Neural progenitor cell (in vitro differentiated cells): ENCODE data around the gene BRD3OS. TPM values are rescaled to one million over a fixed set of nuclear protein-coding genes. Genes with fewer than 3 reads are reported as not detected.

Source experiments
- DNase-seq: peaks from one replicate; pipeline ENCODE4 v3.0.0-alpha.2; 2016; ENCODE audit warnings: low spot score
- H2AFZ ChIP-seq: fragments of 200-600 bp; sonication (generic); replicated peaks from 2 replicates; pipeline ENCODE4 v1.6.1; 2016; ENCODE audit warnings: antibody characterized with exemption
- H3F3A ChIP-seq: fragments of 200-600 bp; sonication (generic); 2 replicates; pipeline ENCODE4 v1.6.1; 2016; ENCODE audit warnings: antibody characterized with exemption, low read depth
- H3K27ac ChIP-seq: fragments of 200-600 bp; sonication (generic); 2 replicates; pipeline ENCODE4 v1.5.1; 2016; ENCODE audit warnings: mild to moderate bottlenecking
- H3K27me3 ChIP-seq: fragments of 200-600 bp; sonication (generic); 2 replicates; pipeline ENCODE4 v1.6.1; 2016; ENCODE audit warnings: mild to moderate bottlenecking, moderate library complexity
- H3K36me3 ChIP-seq: fragments of 200-600 bp; sonication (generic); 2 replicates; pipeline ENCODE4 v1.5.1; 2016
- H3K4me1 ChIP-seq: fragments of 200-600 bp; sonication (generic); 2 replicates; pipeline ENCODE4 v1.6.1; 2016; ENCODE audit warnings: mixed run types
- H3K4me2 ChIP-seq: fragments of 200-600 bp; sonication (generic); 2 replicates; pipeline ENCODE4 v1.6.1; 2016
- H3K4me3 ChIP-seq: fragments of 200-600 bp; sonication (generic); 2 replicates; pipeline ENCODE4 v1.5.1; 2016
- H3K79me2 ChIP-seq: fragments of 200-600 bp; sonication (generic); 2 replicates; pipeline ENCODE4 v1.6.1; 2016; ENCODE audit warnings: low read depth
- H3K9ac ChIP-seq: fragments of 200-600 bp; sonication (generic); 2 replicates; pipeline ENCODE4 v1.6.1; 2016
- H3K9me3 ChIP-seq: fragments of 200-600 bp; sonication (generic); 2 replicates; pipeline ENCODE4 v1.5.1; 2016; ENCODE audit warnings: low read depth
- H4K20me1 ChIP-seq: fragments of 200-600 bp; sonication (generic); 2 replicates; pipeline ENCODE4 v1.6.1; 2016; ENCODE audit warnings: low read depth
- H3K27ac Mint-ChIP-seq: 3 replicates; pipeline ENCODE4 v1.8.0; 2021; ENCODE audit warnings: mixed read lengths
- H3K27me3 Mint-ChIP-seq: 2 replicates; pipeline ENCODE4 v1.8.0; 2022; ENCODE audit warnings: low read depth, mild to moderate bottlenecking, inconsistent platforms, moderate library complexity, mixed read lengths; ENCODE audit not compliant: insufficient read depth
- H3K36me3 Mint-ChIP-seq: 3 replicates; pipeline ENCODE4 v1.8.0; 2021; ENCODE audit warnings: mixed read lengths
- H3K4me1 Mint-ChIP-seq: 3 replicates; pipeline ENCODE4 v1.8.0; 2021; ENCODE audit warnings: mixed read lengths
- H3K4me3 Mint-ChIP-seq: 3 replicates; pipeline ENCODE4 v1.8.0; 2021; ENCODE audit warnings: mild to moderate bottlenecking, moderate library complexity, mixed read lengths
- H3K9me3 Mint-ChIP-seq: 3 replicates; pipeline ENCODE4 v1.8.0; 2020; ENCODE audit warnings: mixed read lengths
- EZH2 ChIP-seq: fragments of 200-600 bp; sonication (generic); IDR thresholded peaks from 2 replicates; pipeline ENCODE4 v1.6.1; 2017; ENCODE audit warnings: antibody characterized with exemption, mild to moderate bottlenecking, moderate library complexity
- EZH2phosphoT487 ChIP-seq: fragments of 200-600 bp; sonication (generic); IDR thresholded peaks from 2 replicates; pipeline ENCODE4 v1.6.1; 2017; ENCODE audit warnings: antibody characterized with exemption
- total RNA-seq: library from RNA; depleted of rRNA; stranded (reverse); fragments of >200 nt; gene quantifications from 2 replicates; pipeline ENCODE4 v1.2.3, GENCODE V29; 2015; ENCODE audit warnings: low replicate concordance
- TF ChIP-seq, protein P1 (sequence below): fragments of 200-600 bp; sonication (generic); IDR thresholded peaks from 2 replicates; pipeline ENCODE4 v1.5.1; 2017; ENCODE audit warnings: antibody characterized with exemption, mild to moderate bottlenecking

Gene BRD3OS
- total RNA-seq, 1 donor from 2014 or later = 19.0 TPM

GRCh38 chr9:133995012-133995896, 30.0 kb upstream of the BRD3OS start:
- no peak for DNase-seq
- no peaks in the 10 kb centered on the region for H3K27me3 Mint-ChIP-seq
- TF ChIP-seq EZH2 (no peak), EZH2phosphoT487 (no peak)
- TF ChIP-seq, protein P1, sequence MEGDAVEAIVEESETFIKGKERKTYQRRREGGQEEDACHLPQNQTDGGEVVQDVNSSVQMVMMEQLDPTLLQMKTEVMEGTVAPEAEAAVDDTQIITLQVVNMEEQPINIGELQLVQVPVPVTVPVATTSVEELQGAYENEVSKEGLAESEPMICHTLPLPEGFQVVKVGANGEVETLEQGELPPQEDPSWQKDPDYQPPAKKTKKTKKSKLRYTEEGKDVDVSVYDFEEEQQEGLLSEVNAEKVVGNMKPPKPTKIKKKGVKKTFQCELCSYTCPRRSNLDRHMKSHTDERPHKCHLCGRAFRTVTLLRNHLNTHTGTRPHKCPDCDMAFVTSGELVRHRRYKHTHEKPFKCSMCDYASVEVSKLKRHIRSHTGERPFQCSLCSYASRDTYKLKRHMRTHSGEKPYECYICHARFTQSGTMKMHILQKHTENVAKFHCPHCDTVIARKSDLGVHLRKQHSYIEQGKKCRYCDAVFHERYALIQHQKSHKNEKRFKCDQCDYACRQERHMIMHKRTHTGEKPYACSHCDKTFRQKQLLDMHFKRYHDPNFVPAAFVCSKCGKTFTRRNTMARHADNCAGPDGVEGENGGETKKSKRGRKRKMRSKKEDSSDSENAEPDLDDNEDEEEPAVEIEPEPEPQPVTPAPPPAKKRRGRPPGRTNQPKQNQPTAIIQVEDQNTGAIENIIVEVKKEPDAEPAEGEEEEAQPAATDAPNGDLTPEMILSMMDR = no peak
- no peak overlapping the region for H2AFZ ChIP-seq
- H3K9me3 Mint-ChIP-seq = no peaks in the 10 kb centered on the region
- H3K4me3 ChIP-seq = no peak overlapping the region
- H4K20me1 ChIP-seq = peaks cover 11% of the 10 kb centered on the region
- H3K4me1 ChIP-seq = peaks cover 16% of the 10 kb centered on the region
- peaks cover 21% of the 10 kb centered on the region for H3K79me2 ChIP-seq
- H3K4me2 ChIP-seq = no peak overlapping the region
- no peaks in the 10 kb centered on the region for H3K27me3 ChIP-seq
- no peaks in the 10 kb centered on the region for H3K9me3 ChIP-seq
- H3K4me3 Mint-ChIP-seq = peak overlapping the region; percentile 21
- H3K36me3 ChIP-seq = no peaks in the 10 kb centered on the region
- no peak overlapping the region for H3K27ac ChIP-seq
- H3K36me3 Mint-ChIP-seq = no peaks in the 10 kb centered on the region
- H3K9ac ChIP-seq = no peak overlapping the region
- peaks cover 23% of the 10 kb centered on the region for H3K4me1 Mint-ChIP-seq
- peaks cover 21% of the 10 kb centered on the region for H3F3A ChIP-seq
- no peak overlapping the region for H3K27ac Mint-ChIP-seq

GRCh38 chr9:133996531-133997520, 28.5 kb upstream of the BRD3OS start:
- H3K9me3 Mint-ChIP-seq = no peaks in the 10 kb centered on the region
- no peak overlapping the region for H3K27ac Mint-ChIP-seq
- no peak for DNase-seq

GRCh38 chr9:133997584-133997983, 27.7 kb upstream of the BRD3OS start:
- Histone ChIP-seq H3K4me1 (peaks cover 12% of the 10 kb centered on the region), H3K9me3 (no peaks in the 10 kb centered on the region), H3K4me2 (no peak overlapping the region), H2AFZ (no peak overlapping the region), H3K9ac (no peak overlapping the region), H4K20me1 (no peaks in the 10 kb centered on the region), H3K36me3 (no peaks in the 10 kb centered on the region), H3K79me2 (no peaks in the 10 kb centered on the region), H3F3A (peaks cover 14% of the 10 kb centered on the region), H3K4me3 (no peak overlapping the region), H3K27me3 (no peaks in the 10 kb centered on the region), H3K27ac (no peak overlapping the region)
- no peak overlapping the region for H3K27ac Mint-ChIP-seq
- peaks cover 2% of the 10 kb centered on the region for H3K27me3 Mint-ChIP-seq
- DNase-seq = no peak
- H3K4me1 Mint-ChIP-seq = peaks cover 19% of the 10 kb centered on the region
- TF ChIP-seq EZH2 = no peak
- TF ChIP-seq, protein P1 = no peak
- no peak for TF ChIP-seq EZH2phosphoT487
- peaks cover 4% of the 10 kb centered on the region for H3K9me3 Mint-ChIP-seq
- H3K4me3 Mint-ChIP-seq = no peak overlapping the region
- H3K36me3 Mint-ChIP-seq = no peaks in the 10 kb centered on the region

More at GRCh38 chr9:133996531-133997520, 28.5 kb upstream of the BRD3OS start:
- H3K9ac ChIP-seq = no peak overlapping the region
- H3K9me3 ChIP-seq = no peaks in the 10 kb centered on the region
- H2AFZ ChIP-seq = no peak overlapping the region
- no peaks in the 10 kb centered on the region for H4K20me1 ChIP-seq
- Mint-ChIP-seq H3K4me1 (peaks cover 19% of the 10 kb centered on the region), H3K27me3 (peaks cover 2% of the 10 kb centered on the region), H3K4me3 (no peak overlapping the region), H3K36me3 (no peaks in the 10 kb centered on the region)
- H3K4me3 ChIP-seq = no peak overlapping the region
- TF ChIP-seq EZH2phosphoT487 (no peak), EZH2 (no peak)
- TF ChIP-seq, protein P1 = no peak
- no peaks in the 10 kb centered on the region for H3K36me3 ChIP-seq
- peaks cover 12% of the 10 kb centered on the region for H3K4me1 ChIP-seq
- no peaks in the 10 kb centered on the region for H3K27me3 ChIP-seq
- H3F3A ChIP-seq = peaks cover 14% of the 10 kb centered on the region
- peaks cover 5% of the 10 kb centered on the region for H3K79me2 ChIP-seq
- H3K4me2 ChIP-seq = no peak overlapping the region
- H3K27ac ChIP-seq = no peak overlapping the region
